PFSK-1 (cell line): Measurements from ENCODE around the gene ARHGAP15.

ENCODE experiments used
- POLR2AphosphoS5 ChIP-seq: IDR thresholded peaks from 2 replicates; pipeline ENCODE4 v1.6.1; 2012; ENCODE audit warnings: low read depth, mild to moderate bottlenecking, control low read depth, low read length, moderate library complexity
- SIN3A ChIP-seq: IDR thresholded peaks from 2 replicates; pipeline ENCODE4 v1.6.1; 2012; ENCODE audit warnings: mild to moderate bottlenecking, low read length, moderate library complexity, borderline replicate concordance; ENCODE audit not compliant: insufficient read depth
- TAF1 ChIP-seq: IDR thresholded peaks from 2 replicates; pipeline ENCODE4 v1.6.1; 2012; ENCODE audit warnings: low read length, control low read depth, borderline replicate concordance; ENCODE audit not compliant: insufficient read depth
- TF ChIP-seq, protein P1 (sequence below), 2 experiments: IDR thresholded peaks; 2 replicates each; pipeline versions ENCODE4 v1.6.1 to v1.8.0; 2011 to 2012; ENCODE audit warnings: low read depth in 2 of 2, low read length in 2 of 2, control low read depth in 1 of 2, inconsistent platforms in 1 of 2, mild to moderate bottlenecking in 1 of 2, moderate library complexity in 1 of 2; ENCODE audit not compliant: insufficient read depth in 1 of 2

DNA sequence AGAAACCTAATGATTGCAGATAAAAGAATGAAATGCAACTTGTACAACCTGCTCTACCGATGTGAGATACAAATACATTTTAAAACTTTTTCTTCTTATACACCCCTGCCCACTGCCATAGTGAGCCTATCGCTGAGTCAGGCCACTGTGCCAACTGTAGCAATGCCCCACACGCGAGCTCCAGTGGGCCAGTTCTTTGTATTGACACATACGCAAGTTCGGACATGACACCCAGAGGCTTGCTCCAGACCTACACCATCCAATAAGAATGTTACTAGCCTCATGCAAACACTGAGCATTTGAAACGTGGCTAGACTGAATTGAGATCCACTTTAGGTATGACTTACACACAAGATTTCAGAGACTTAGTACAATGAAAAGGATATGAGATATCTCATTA is 340.1 kb downstream of the ARHGAP15 start:
- TF ChIP-seq POLR2AphosphoS5 (no peak), SIN3A (no peak), TAF1 (no peak)
- TF ChIP-seq, protein P1, sequence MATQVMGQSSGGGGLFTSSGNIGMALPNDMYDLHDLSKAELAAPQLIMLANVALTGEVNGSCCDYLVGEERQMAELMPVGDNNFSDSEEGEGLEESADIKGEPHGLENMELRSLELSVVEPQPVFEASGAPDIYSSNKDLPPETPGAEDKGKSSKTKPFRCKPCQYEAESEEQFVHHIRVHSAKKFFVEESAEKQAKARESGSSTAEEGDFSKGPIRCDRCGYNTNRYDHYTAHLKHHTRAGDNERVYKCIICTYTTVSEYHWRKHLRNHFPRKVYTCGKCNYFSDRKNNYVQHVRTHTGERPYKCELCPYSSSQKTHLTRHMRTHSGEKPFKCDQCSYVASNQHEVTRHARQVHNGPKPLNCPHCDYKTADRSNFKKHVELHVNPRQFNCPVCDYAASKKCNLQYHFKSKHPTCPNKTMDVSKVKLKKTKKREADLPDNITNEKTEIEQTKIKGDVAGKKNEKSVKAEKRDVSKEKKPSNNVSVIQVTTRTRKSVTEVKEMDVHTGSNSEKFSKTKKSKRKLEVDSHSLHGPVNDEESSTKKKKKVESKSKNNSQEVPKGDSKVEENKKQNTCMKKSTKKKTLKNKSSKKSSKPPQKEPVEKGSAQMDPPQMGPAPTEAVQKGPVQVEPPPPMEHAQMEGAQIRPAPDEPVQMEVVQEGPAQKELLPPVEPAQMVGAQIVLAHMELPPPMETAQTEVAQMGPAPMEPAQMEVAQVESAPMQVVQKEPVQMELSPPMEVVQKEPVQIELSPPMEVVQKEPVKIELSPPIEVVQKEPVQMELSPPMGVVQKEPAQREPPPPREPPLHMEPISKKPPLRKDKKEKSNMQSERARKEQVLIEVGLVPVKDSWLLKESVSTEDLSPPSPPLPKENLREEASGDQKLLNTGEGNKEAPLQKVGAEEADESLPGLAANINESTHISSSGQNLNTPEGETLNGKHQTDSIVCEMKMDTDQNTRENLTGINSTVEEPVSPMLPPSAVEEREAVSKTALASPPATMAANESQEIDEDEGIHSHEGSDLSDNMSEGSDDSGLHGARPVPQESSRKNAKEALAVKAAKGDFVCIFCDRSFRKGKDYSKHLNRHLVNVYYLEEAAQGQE (IDR thresholded peaks at IDR 0.05; ENCODE audit: insufficient read depth in 1 of 2, low read depth in 2 of 2, low read length in 2 of 2) = no peak
